Measurements from ENCODE around the gene PTPRZ1. TPM values are rescaled to one million over a fixed set of nuclear protein-coding genes. Genes with fewer than 3 reads are reported as not detected.

Gene PTPRZ1
- total RNA-seq, 2 donors from 2014 or later, result 18.0 to 57.4 TPM

DNA sequence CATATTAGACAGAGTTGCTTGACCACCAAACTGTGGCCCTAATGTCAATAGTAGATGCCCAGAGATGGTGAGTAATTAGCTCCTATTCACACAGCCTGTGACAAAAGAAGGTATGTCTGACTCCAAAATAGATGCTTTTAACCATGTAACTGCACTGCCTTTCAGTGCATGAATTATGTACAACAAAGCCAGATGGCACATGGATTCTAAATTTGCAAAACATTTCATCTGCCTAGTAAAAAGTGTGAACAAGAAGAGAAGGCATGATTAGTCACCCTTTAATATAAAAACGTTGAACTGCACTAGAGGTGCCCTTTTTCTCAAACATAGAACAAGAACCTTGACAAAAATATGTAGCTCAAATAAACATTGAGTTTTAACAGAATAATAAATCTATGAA lies 35.5 kb upstream of the PTPRZ1 start:
- H3K9ac ChIP-seq (ENCODE audit: extremely low read depth, low read length, poor library complexity, severe bottlenecking), result no peak overlapping the region
- Mint-ChIP-seq H3K36me3 (ENCODE audit: low read depth) (peaks cover 2% of the 10 kb centered on the region), H3K9me3 (peaks cover 8% of the 10 kb centered on the region), H3K4me3 (no peak overlapping the region), H3K27ac (no peak overlapping the region), H3K4me1 (peaks cover 5% of the 10 kb centered on the region), H3K27me3 (ENCODE audit: insufficient read depth) (no peaks in the 10 kb centered on the region)
- 83% methylated on average over 1 of the region's 1 CpG; no CpG with 5 or more reads in 1 of the 2 experiments for WGBS, 2 experiments (ENCODE audit: insufficient coverage in 1 of 2, insufficient read length in 1 of 2)
- H3K27ac ChIP-seq (ENCODE audit: low read depth, low read length), result peak overlapping the region; percentile 29
- peaks cover 9% of the 10 kb centered on the region for H3K9me3 ChIP-seq (ENCODE audit: control insufficient read depth, low read length)
- no peaks in the 10 kb centered on the region for H3K36me3 ChIP-seq (ENCODE audit: control insufficient read depth, insufficient read depth, low read length)
- H3K4me3 ChIP-seq (ENCODE audit: low read length), result no peak overlapping the region
- H3K27me3 ChIP-seq (ENCODE audit: control insufficient read depth, insufficient read depth, low read length, poor library complexity, severe bottlenecking), result no peaks in the 10 kb centered on the region
- TF ChIP-seq, protein P1, sequence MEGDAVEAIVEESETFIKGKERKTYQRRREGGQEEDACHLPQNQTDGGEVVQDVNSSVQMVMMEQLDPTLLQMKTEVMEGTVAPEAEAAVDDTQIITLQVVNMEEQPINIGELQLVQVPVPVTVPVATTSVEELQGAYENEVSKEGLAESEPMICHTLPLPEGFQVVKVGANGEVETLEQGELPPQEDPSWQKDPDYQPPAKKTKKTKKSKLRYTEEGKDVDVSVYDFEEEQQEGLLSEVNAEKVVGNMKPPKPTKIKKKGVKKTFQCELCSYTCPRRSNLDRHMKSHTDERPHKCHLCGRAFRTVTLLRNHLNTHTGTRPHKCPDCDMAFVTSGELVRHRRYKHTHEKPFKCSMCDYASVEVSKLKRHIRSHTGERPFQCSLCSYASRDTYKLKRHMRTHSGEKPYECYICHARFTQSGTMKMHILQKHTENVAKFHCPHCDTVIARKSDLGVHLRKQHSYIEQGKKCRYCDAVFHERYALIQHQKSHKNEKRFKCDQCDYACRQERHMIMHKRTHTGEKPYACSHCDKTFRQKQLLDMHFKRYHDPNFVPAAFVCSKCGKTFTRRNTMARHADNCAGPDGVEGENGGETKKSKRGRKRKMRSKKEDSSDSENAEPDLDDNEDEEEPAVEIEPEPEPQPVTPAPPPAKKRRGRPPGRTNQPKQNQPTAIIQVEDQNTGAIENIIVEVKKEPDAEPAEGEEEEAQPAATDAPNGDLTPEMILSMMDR (conservative IDR thresholded peaks at IDR 0.05), result no peak
- H3K4me1 ChIP-seq (ENCODE audit: control insufficient read depth, insufficient read depth, low read length), result no peaks in the 10 kb centered on the region
- no peak for DNase-seq

DNA sequence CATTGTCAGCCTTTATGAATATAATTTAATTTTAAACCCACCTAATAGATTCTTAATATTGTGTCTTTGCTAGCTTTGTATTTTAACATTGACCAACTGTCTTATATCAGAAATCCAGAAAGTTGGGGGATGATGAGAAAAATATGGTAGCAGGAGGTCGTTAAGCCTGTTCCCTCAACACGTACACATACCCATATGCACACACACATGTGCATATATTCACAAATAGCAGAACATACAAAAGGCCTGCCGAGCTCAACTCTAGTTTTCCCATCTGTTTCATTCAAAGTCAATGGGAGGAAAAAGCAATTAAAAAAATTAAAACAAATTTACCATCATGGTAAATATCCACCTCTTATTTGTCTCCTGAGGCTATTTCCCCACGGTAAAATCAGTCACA lies 25.9 kb upstream of the PTPRZ1 start:
- Histone ChIP-seq H3K4me1 (ENCODE audit: control insufficient read depth, insufficient read depth, low read length) (no peaks in the 10 kb centered on the region), H3K9me3 (ENCODE audit: control insufficient read depth, low read length) (peaks cover 4% of the 10 kb centered on the region), H3K36me3 (ENCODE audit: control insufficient read depth, insufficient read depth, low read length) (no peaks in the 10 kb centered on the region), H3K9ac (ENCODE audit: extremely low read depth, low read length, poor library complexity, severe bottlenecking) (no peak overlapping the region), H3K27ac (ENCODE audit: low read depth, low read length) (no peak overlapping the region), H3K27me3 (ENCODE audit: control insufficient read depth, insufficient read depth, low read length, poor library complexity, severe bottlenecking) (no peaks in the 10 kb centered on the region), H3K4me3 (ENCODE audit: low read length) (no peak overlapping the region)
- Mint-ChIP-seq H3K27me3 (ENCODE audit: insufficient read depth) (no peaks in the 10 kb centered on the region), H3K4me1 (peaks cover 2% of the 10 kb centered on the region), H3K36me3 (ENCODE audit: low read depth) (no peaks in the 10 kb centered on the region), H3K9me3 (peaks cover 9% of the 10 kb centered on the region), H3K27ac (no peak overlapping the region), H3K4me3 (no peak overlapping the region)
- no peak for DNase-seq
- TF ChIP-seq, protein P1 (conservative IDR thresholded peaks at IDR 0.05), result no peak
- 94 to 100% methylated on average over 1 to 4 of the region's 4 CpGs for WGBS, 2 experiments (ENCODE audit: insufficient coverage in 1 of 2, insufficient read length in 1 of 2)

DNA sequence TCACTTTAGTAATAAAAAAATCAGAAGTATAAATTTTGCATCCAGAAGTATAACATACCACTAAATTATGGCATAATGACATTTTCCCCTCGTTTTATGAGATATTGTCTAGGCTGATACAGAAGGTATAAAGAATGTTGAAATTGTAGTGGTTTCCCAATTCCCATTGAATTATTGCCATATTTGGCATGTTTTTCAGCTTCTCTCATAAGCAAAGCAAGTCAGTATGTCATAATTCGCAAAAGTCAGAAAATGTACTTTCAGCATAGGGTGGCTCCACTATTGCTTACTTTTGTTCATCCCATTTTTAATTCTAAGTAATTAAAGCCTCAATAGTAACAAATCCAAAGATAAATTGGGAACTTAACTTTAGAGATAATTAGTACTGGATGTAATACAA lies 19.7 kb upstream of the PTPRZ1 start:
- Histone ChIP-seq H3K4me1 (ENCODE audit: control insufficient read depth, insufficient read depth, low read length) (no peaks in the 10 kb centered on the region), H3K9me3 (ENCODE audit: control insufficient read depth, low read length) (peaks cover 4% of the 10 kb centered on the region), H3K27ac (ENCODE audit: low read depth, low read length) (no peak overlapping the region), H3K27me3 (ENCODE audit: control insufficient read depth, insufficient read depth, low read length, poor library complexity, severe bottlenecking) (no peaks in the 10 kb centered on the region), H3K36me3 (ENCODE audit: control insufficient read depth, insufficient read depth, low read length) (no peaks in the 10 kb centered on the region), H3K9ac (ENCODE audit: extremely low read depth, low read length, poor library complexity, severe bottlenecking) (no peak overlapping the region), H3K4me3 (ENCODE audit: low read length) (no peak overlapping the region)
- peaks cover 2% of the 10 kb centered on the region for H3K4me1 Mint-ChIP-seq
- no peak overlapping the region for H3K27ac Mint-ChIP-seq
- no peak overlapping the region for H3K4me3 Mint-ChIP-seq
- H3K27me3 Mint-ChIP-seq (ENCODE audit: insufficient read depth), result no peaks in the 10 kb centered on the region
- H3K36me3 Mint-ChIP-seq (ENCODE audit: low read depth), result no peaks in the 10 kb centered on the region
- H3K9me3 Mint-ChIP-seq, result peaks cover 9% of the 10 kb centered on the region
- 92 to 100% methylated on average over 1 to 2 of the region's 2 CpGs for WGBS, 2 experiments (ENCODE audit: insufficient coverage in 1 of 2, insufficient read length in 1 of 2)
- no peak for DNase-seq
- TF ChIP-seq, protein P1 (conservative IDR thresholded peaks at IDR 0.05), result no peak
